Left renal cortex interstitium (tissue), 4 donors: ENCODE data around the gene GJC2. TPM values are rescaled to one million over a fixed set of nuclear protein-coding genes. Genes with fewer than 3 reads are reported as not detected.
"Not testable (repeated sequence)": the region's sequence is repeated elsewhere in the genome, so short reads cannot be mapped to it uniquely, and the experiment has no call there.

ENCODE experiments used
- DNase-seq, 4 donors: peaks; one replicate each; pipeline ENCODE4 v3.0.0-alpha.2; 2013; ENCODE audit warnings: low read depth in 4 of 4, low spot score in 2 of 4, missing footprints in 1 of 4
- polyA plus RNA-seq, 4 donors: library from polyadenylated mRNA; unstranded; fragments of 120-200 nt; gene quantifications; one replicate each; pipeline ENCODE4 v1.2.1, GENCODE V29; 2013; ENCODE audit not compliant: insufficient read length in 4 of 4

GJC2 gene
- polyA plus RNA-seq, 4 donors, result 0.56 to 1.2 (median 0.78) TPM

- no peak for DNase-seq
These were observed 19.0 kb downstream of the GJC2 start for GRCh38 chr1:228168563-228169270.

DNA sequence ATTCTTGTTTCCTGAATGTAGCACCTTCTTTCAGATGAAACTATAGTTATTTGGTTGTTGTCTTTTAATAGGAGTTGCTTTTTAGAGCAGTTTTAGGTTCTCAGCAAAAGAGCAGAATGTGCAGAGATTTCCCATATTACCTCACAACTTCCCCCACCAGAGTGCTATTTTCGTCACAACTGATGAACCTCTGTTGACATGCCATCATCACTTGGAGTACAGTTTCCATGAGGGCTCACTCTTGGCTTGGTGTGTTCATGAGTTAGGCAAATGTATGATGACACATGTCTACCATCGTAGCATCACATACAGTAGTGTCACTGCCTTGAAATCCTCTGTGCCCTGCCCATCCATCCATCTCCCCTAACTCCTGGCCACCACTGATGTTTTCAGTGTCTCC, 19.6 kb downstream of the GJC2 start:
- no peak for DNase-seq

GRCh38 chr1:228170666-228171065, 20.9 kb downstream of the GJC2 start:
- DNase-seq, result no peak

DNA sequence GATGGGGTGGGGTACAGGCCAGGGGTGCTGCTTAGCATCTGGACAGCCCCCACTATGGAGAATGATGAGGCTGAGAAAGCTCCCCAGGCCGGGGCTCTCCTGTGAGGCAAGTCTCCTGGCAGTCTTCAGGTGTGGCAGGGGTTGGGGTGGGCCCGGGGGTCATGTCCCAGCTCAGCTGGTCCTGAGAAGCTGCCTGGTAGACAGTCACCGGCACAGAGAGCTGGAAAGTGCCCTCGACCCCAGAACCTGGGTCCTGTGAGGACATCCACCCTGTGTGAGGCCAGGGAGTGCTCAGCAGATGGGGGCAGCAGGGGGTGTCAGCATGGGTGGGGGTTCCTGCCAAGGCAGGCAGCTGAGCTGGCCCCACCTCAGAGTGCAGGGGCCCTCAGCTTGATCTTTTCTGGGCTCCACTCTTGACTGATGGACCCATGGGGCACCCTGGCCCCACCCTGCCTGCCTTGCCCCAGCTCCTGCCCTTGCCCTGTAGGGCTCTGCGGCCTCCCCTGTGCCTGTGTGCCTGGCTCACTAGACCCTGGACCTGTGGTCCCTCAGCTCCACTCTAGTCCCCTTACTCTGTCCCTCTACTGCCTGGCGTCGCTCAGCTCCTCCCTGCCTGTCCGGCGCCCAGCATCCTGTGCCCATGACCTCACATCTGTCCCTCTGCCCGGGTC, 21.6 kb downstream of the GJC2 start:
- no peak for DNase-seq

GRCh38 chr1:228172591-228173527, 23.1 kb downstream of the GJC2 start:
- no peak for DNase-seq

- not testable (repeated sequence) for DNase-seq
These were observed 24.1 kb downstream of the GJC2 start for GRCh38 chr1:228173528-228174481.

DNA sequence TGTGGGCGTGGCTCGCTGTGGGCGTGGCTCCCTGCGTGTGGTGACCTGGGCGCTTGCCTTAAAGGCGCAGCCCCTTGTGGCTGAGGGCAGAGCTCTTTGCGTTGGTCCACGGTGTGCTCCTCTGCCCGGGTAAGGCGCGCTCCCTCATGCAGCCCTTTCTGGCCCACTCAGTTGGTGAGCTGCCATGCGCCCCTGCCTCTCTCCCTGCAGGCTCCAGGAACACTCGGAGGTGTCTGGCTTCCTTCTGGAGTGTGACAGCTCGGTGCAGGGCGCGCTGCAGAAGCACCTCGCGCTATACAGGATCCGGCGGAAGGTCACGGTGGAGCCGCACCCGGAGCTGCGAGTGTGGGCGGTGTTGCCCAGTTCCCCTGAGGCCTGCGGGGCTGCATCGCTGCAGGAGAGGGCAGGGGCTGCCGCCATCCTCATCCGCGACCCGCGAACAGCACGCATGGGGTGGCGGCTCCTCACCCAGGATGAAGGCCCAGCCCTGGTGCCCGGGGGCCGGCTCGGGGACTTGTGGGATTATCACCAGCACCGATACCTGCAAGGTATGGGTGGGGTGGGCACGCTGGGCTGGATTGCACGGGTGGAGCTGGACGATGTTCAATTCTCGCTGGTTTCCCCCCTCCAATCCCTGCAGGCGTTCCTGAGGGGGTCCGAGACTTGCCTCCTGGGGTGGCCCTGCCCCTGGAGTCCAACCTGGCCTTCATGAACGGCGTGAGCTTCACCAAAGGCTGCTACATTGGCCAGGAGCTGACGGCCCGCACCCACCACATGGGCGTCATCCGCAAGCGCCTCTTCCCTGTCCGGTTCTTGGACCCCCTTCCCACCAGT, 25.0 kb downstream of the GJC2 start:
- no peak for DNase-seq

GRCh38 chr1:228175316-228176023, 25.7 kb downstream of the GJC2 start:
- no peak for DNase-seq

DNA sequence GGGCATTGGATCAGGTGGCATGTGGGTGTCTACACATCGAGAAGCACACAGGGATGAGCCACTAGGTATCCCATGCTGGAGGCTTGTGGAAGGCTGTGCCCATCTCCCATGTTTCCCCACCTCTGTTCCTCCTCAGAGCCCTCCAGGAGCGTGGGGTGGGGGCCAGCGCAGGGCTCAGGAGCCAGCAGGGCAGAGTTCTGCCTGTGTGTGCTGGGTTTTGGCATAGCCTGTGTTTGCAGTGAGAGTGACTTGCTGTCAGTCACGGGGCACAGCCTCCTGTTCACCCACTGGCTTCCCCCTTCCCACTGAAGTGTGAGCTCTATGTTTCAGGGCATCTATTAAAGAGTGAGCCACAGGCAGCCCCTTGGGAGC, 26.3 kb downstream of the GJC2 start:
- no peak for DNase-seq

DNA sequence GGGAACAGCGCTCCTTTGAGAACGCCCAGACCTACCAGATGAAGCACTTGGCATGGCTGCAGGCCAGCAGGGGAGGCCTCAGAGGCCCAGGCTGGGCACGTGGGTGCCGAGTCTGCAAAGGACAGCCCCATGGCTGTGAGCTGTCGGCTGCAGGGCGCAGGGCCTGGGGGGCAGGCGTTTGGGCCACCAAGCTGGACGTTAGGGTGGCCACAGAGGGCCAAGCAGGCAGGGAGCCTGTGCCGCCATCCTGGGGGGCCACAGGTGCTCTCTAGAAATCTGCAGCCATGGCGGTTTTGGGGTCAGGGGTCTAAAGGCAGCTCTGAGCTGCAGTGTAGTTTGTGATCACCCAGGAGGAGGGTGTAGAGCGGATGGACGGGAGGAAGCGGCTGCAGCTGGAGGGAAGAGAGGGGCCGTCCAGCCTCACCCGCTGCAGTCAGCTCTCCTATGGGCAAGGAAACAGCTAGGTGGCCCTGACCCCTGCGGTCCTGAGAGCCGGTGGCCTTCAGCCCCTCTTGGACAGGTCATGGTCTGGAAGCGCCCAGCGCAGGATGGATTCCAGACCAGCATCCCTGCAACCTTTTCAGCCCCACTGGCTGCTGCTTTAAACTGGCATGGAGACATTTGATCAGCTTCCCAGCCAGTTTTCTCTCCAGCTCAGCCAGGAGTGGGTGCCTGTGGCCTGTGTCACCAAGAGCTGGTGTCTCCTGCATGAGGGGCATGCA, 26.9 kb downstream of the GJC2 start:
- no peak for DNase-seq

DNA sequence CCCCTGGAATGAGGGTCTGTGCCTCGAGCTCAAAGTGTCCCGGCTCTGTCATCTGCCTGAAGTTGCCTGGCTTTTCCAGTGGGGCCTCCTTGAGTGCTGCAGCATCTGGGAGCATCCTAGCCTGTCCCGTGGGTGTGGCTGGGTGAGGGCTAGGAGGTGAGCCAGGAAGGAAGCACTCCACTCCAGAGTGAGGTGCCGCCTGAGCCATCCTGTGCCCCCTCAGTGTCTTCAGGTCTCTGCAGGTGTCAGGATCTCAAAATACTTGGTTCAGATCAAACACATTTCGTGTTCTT, 27.4 kb downstream of the GJC2 start:
- no peak for DNase-seq

- DNase-seq, result no peak
These were observed 28.3 kb downstream of the GJC2 start for GRCh38 chr1:228177721-228178710.

GRCh38 chr1:228178737-228179684, 29.3 kb downstream of the GJC2 start:
- no peak for DNase-seq

GRCh38 chr1:228180271-228180958, 30.7 kb downstream of the GJC2 start:
- DNase-seq, result no peak

- DNase-seq, result no peak
These were observed 31.4 kb downstream of the GJC2 start for GRCh38 chr1:228180959-228181644.
